Neural progenitor cell (in vitro differentiated cells): ENCODE results near the gene PSMD14.

Experiments
- EZH2 ChIP-seq: fragments of 200-600 bp; sonication (generic); IDR thresholded peaks from 2 replicates; pipeline ENCODE4 v1.6.1; 2017; ENCODE audit warnings: antibody characterized with exemption, mild to moderate bottlenecking, moderate library complexity
- EZH2phosphoT487 ChIP-seq: fragments of 200-600 bp; sonication (generic); IDR thresholded peaks from 2 replicates; pipeline ENCODE4 v1.6.1; 2017; ENCODE audit warnings: antibody characterized with exemption
- TF ChIP-seq, protein P1 (sequence below): fragments of 200-600 bp; sonication (generic); IDR thresholded peaks from 2 replicates; pipeline ENCODE4 v1.5.1; 2017; ENCODE audit warnings: antibody characterized with exemption, mild to moderate bottlenecking

DNA sequence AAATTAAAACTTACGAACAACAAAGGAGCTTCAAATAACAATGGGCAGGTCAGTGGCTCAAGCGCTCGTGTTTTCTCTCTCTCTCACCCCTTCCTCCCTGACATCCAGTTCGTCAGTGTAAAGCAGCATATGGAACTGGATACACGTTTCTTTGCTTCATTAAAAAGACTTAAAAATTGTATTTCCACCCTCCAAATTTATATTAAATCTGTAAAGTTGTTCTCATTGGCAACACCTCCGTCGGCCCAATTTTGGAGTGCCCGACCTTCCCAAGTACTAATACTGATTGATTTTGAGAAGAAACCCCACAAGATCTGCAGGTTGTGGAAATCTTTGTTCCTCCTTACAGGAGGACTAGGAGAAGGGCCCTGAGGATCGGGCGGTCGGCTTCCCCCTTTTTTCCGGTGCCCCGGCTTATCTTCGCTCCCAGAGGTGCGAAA, 110.1 kb downstream of the PSMD14 start:
- TF ChIP-seq, protein P1, sequence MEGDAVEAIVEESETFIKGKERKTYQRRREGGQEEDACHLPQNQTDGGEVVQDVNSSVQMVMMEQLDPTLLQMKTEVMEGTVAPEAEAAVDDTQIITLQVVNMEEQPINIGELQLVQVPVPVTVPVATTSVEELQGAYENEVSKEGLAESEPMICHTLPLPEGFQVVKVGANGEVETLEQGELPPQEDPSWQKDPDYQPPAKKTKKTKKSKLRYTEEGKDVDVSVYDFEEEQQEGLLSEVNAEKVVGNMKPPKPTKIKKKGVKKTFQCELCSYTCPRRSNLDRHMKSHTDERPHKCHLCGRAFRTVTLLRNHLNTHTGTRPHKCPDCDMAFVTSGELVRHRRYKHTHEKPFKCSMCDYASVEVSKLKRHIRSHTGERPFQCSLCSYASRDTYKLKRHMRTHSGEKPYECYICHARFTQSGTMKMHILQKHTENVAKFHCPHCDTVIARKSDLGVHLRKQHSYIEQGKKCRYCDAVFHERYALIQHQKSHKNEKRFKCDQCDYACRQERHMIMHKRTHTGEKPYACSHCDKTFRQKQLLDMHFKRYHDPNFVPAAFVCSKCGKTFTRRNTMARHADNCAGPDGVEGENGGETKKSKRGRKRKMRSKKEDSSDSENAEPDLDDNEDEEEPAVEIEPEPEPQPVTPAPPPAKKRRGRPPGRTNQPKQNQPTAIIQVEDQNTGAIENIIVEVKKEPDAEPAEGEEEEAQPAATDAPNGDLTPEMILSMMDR = no peak
- TF ChIP-seq EZH2 = no peak
- no peak for TF ChIP-seq EZH2phosphoT487
